HepG2 (cell line): ENCODE measurements around the gene HPRT1. TPM values are rescaled to one million over a fixed set of nuclear protein-coding genes. Genes with fewer than 3 reads are reported as not detected.

Experiments
- ATAC-seq: fragments of 200-7000 bp; cut with Tn5 transposase; 3 replicates; pipeline ENCODE4 v1.9.1; 2020; ENCODE audit warnings: mild to moderate bottlenecking, moderate library complexity
- BruUV-seq: library from RNA; stranded (reverse); fragments of 400-500 nt; replicated peaks from 2 replicates; lab custom pipeline; 2021; lab: Mats Ljungman, UMichigan
- CTCF ChIA-PET: fragments of 300-600 bp; formaldehyde crosslinking; extraction: SDS; loops from one replicate; lab custom pipeline; 2021; ENCODE audit warnings: low total read pairs, inconsistent platforms, low intra/inter-chr PET ratio; lab: Yijun Ruan, JAX
- POLR2A ChIA-PET: fragments of 350-600 bp; sonication (Branson Sonifier 250); formaldehyde crosslinking; loops from one replicate; lab custom pipeline; 2020; ENCODE audit warnings: antibody characterized with exemption, inconsistent platforms; lab: Yijun Ruan, JAX
- DNase-seq: peaks from one replicate; pipeline ENCODE4 v3.0.0-alpha.2; 2015; ENCODE audit warnings: low spot score
- FAIRE-seq: peaks from 3 replicates; lab custom pipeline; 2011; peaks lifted over from hg19 to GRCh38; lab: Jason Lieb, UNC
- H2AFZ ChIP-seq: one replicate; pipeline ENCODE4 v1.6.1; 2011; ENCODE audit warnings: low read length, inconsistent platforms
- H3K27ac ChIP-seq: fragments of 300-600 bp; 3 replicates; pipeline ENCODE4 v1.8.0; 2011; ENCODE audit warnings: mixed run types, mild to moderate bottlenecking, mixed read lengths, low read length, inconsistent platforms; ENCODE audit not compliant: insufficient read depth; ENCODE audit errors: extremely low read length
- H3K27me3 ChIP-seq, 2 experiments: fragments of 200-600 bp in 1 of 2; 2 replicates in 1 of 2; 3 replicates in 1 of 2; pipeline versions ENCODE4 v1.6.0 to v1.8.0; 2011; ENCODE audit warnings: low read length in 2 of 2, mild to moderate bottlenecking in 2 of 2, moderate library complexity in 2 of 2, inconsistent platforms in 1 of 2; ENCODE audit not compliant: insufficient read depth in 2 of 2, control insufficient read depth in 1 of 2
- H3K36me3 ChIP-seq, 2 experiments: fragments of 200-600 bp in 1 of 2; replicated peaks in 1 of 2; 2 replicates in 1 of 2; 3 replicates in 1 of 2; pipeline versions ENCODE4 v1.5.1 to v1.8.0; 2011; ENCODE audit warnings: low read length in 2 of 2, inconsistent platforms in 1 of 2; ENCODE audit not compliant: insufficient read depth in 2 of 2, control insufficient read depth in 1 of 2
- H3K4me1 ChIP-seq: 2 replicates; pipeline ENCODE4 v1.5.1; 2012; ENCODE audit warnings: low read length, inconsistent platforms; ENCODE audit not compliant: insufficient read depth
- H3K4me2 ChIP-seq: 2 replicates; pipeline ENCODE4 v1.6.0; 2011; ENCODE audit warnings: low read depth, low read length, inconsistent platforms
- H3K4me3 ChIP-seq, 3 experiments: fragments of 200-600 bp in 1 of 3; sonication (generic), shearing (Covaris generic) in 1 of 3; replicated peaks in 1 of 3; 2 replicates each; pipeline ENCODE4 v1.5.1; 2011 to 2016; ENCODE audit warnings: low read length in 3 of 3, inconsistent platforms in 2 of 3, low read depth in 2 of 3, mild to moderate bottlenecking in 2 of 3, control low read depth in 1 of 3, mixed read lengths in 1 of 3; ENCODE audit not compliant: insufficient read depth in 1 of 3
- H3K79me2 ChIP-seq: one replicate; pipeline ENCODE4 v1.6.1; 2011; ENCODE audit warnings: low read length, inconsistent platforms; ENCODE audit not compliant: insufficient read depth
- H3K9ac ChIP-seq: 2 replicates; pipeline ENCODE4 v1.6.0; 2011; ENCODE audit warnings: mild to moderate bottlenecking, low read depth, low read length, inconsistent platforms; ENCODE audit not compliant: insufficient read depth
- H3K9me3 ChIP-seq: 2 replicates; pipeline ENCODE4 v1.5.1; 2012; ENCODE audit warnings: mild to moderate bottlenecking, low read length
- H4K20me1 ChIP-seq: 2 replicates; pipeline ENCODE4 v1.6.0; 2011; ENCODE audit warnings: inconsistent platforms, mild to moderate bottlenecking, low read length, moderate library complexity; ENCODE audit not compliant: insufficient read depth
- MBD4 ChIP-seq: IDR thresholded peaks from 2 replicates; pipeline ENCODE4 v1.6.1; 2012; ENCODE audit warnings: low read length, inconsistent platforms, borderline replicate concordance
- SP1 ChIP-seq, 2 experiments: fragments of 450-650 bp in 1 of 2; sonication (generic) in 1 of 2; formaldehyde crosslinking in 1 of 2; IDR thresholded peaks; 2 replicates each; pipeline versions ENCODE4 v1.4.0 to v1.6.1; 2016 to 2020; ENCODE audit warnings: missing genetic modification reagents in 1 of 2
- ZNF263 ChIP-seq: sonication (generic); formaldehyde crosslinking; IDR thresholded peaks from 2 replicates; pipeline ENCODE4 v1.4.0; 2020; ENCODE audit warnings: missing genetic modification reagents
- WGBS: methylation state at CpG from one replicate; pipeline ENCODE4 v1.1.6; 2017; ENCODE audit warnings: low lambda C conversion rate; 5-methylcytosine and 5-hydroxymethylcytosine counted together
- in situ Hi-C: cut with HindIII; loops from 2 replicates; pipeline ENCODE4 v1.10.0; 2017; ENCODE audit warnings: low pct_unique_long_range_greater_than_20kb; ENCODE audit not compliant: extremely low pct_ligation_motif_present
- intact Hi-C: fragments of 100-400 bp; cut with micrococcal nuclease; formaldehyde crosslinking; loops from one replicate; pipeline ENCODE4 v1.10.0; 2022; ENCODE audit not compliant: unreplicated experiment
- polyA plus RNA-seq, 8 experiments: library from polyadenylated mRNA; depleted of rRNA in 3 of 8; stranded (reverse) in 7 of 8; unstranded in 1 of 8; fragments of >200 nt; fragmentation: Illumina TruSeq in 4 of 8; extraction: Trizol in 4 of 8; gene quantifications; 2 replicates each; pipeline versions ENCODE4 v1.2.1 to v1.2.3, GENCODE V29; 2011 to 2016; ENCODE audit warnings: low read depth in 4 of 8, missing spikeins in 1 of 8, mixed read lengths in 1 of 8; ENCODE audit not compliant: insufficient read depth in 1 of 8
- total RNA-seq, 5 experiments: library from RNA; depleted of rRNA; stranded (reverse); fragments of >200 nt; fragmentation: Illumina TruSeq; extraction: Trizol; gene quantifications; 2 replicates each; pipeline ENCODE4 v1.2.3, GENCODE V29; 2016; ENCODE audit warnings: low read depth in 1 of 5
- TF ChIP-seq, protein P1 (sequence below): fragments of 450-650 bp; IDR thresholded peaks from 2 replicates; pipeline ENCODE4 v1.6.1; 2016

HPRT1 gene
- total and polyA plus RNA-seq, 2 of the 13 experiments (the other 11 are each of a cell fraction or from before 2014, with no cell fraction given): 4.6 to 25.2 TPM

DNA sequence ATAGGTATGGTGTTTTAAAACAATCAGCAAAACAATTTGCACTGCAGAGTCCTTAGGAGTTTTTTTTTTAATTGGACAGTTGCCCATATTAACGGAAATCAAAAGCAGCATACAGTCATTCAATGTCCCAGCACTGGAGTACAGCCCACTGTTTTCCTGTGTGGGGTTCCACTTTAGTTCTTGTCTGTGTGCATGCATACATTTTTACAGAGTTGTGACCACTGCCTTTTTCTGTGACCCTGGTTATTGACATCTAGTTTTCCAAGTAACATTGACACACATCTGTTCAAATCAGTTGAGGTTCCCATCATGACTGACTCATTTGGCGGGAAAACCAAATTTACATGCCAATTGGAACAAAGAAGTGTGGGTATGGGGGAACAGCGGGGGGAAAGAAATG is 83.3 kb downstream of the HPRT1 start:
- ChIA-PET CTCF (no interaction called here), POLR2A (no interaction called here)
- H3K4me2 ChIP-seq: no peak overlapping the region
- in situ Hi-C loops: no loop called here
- intact Hi-C loops: no loop called here
- H3K4me3 ChIP-seq: no peak overlapping the region
- no peaks in the 10 kb centered on the region for H3K79me2 ChIP-seq
- BruUV-seq: no TSS peak
- H4K20me1 ChIP-seq: no peaks in the 10 kb centered on the region
- H3K27ac ChIP-seq: no peak overlapping the region
- no peak overlapping the region for H2AFZ ChIP-seq
- H3K9me3 ChIP-seq: no peaks in the 10 kb centered on the region
- H3K27me3 ChIP-seq: peaks cover 0 to 13% of the 10 kb centered on the region in 2 experiments; a peak in 1 of 5 replicates
- no peak for TF ChIP-seq MBD4
- TF ChIP-seq SP1 (IDR thresholded peaks at IDR 0.05): no peak
- no peak for TF ChIP-seq SP1 (CRISPR knock-in tag; IDR thresholded peaks at IDR 0.05)
- H3K36me3 ChIP-seq: no peaks in the 10 kb centered on the region
- peaks cover 3% of the 10 kb centered on the region; the same call in 1 of the 2 replicates for H3K4me1 ChIP-seq
- no peak for FAIRE-seq
- 94% methylated on average over 3 of the region's 3 CpGs for WGBS
- DNase-seq: no peak
- ATAC-seq: no peak
- no peak overlapping the region for H3K9ac ChIP-seq

DNA sequence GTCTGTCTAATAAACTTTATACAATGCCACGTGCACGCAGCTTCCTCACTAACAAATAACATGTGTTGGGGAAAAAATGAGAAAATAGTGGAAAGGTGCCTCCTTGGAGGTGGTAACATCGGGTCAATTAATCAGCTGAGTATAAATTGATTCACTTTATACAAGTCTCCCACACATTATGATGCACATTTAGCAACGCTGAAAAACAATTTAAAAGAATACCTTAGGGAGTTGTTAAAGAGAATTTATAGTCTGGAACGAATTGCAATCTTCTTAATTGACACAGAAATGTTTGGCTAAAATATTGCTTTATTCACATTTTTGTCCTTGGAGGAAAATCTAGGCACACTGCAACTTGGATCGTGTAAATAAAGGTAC is 84.2 kb downstream of the HPRT1 start:
- Histone ChIP-seq H3K27ac (no peak overlapping the region), H3K27me3 (peaks cover 0 to 13% of the 10 kb centered on the region in 2 experiments; a peak in 1 of 5 replicates), H3K4me1 (no peaks in the 10 kb centered on the region), H3K4me3 (peak overlapping the region in 1 of 3 experiments; percentile 60; a peak in 1 of 6 replicates), H3K9ac (no peak overlapping the region), H3K36me3 (no peaks in the 10 kb centered on the region), H3K4me2 (peak overlapping the region; percentile 67), H4K20me1 (no peaks in the 10 kb centered on the region), H3K9me3 (no peaks in the 10 kb centered on the region), H3K79me2 (no peaks in the 10 kb centered on the region), H2AFZ (no peak overlapping the region)
- FAIRE-seq (no peak), DNase-seq (no peak), ATAC-seq (no peak)
- WGBS: 53% methylated on average over 6 of the region's 6 CpGs
- CTCF ChIA-PET: no interaction called here
- intact Hi-C loops: no loop called here
- POLR2A ChIA-PET: no interaction called here
- in situ Hi-C loops: no loop called here
- BruUV-seq: no TSS peak
- TF ChIP-seq, protein P1, sequence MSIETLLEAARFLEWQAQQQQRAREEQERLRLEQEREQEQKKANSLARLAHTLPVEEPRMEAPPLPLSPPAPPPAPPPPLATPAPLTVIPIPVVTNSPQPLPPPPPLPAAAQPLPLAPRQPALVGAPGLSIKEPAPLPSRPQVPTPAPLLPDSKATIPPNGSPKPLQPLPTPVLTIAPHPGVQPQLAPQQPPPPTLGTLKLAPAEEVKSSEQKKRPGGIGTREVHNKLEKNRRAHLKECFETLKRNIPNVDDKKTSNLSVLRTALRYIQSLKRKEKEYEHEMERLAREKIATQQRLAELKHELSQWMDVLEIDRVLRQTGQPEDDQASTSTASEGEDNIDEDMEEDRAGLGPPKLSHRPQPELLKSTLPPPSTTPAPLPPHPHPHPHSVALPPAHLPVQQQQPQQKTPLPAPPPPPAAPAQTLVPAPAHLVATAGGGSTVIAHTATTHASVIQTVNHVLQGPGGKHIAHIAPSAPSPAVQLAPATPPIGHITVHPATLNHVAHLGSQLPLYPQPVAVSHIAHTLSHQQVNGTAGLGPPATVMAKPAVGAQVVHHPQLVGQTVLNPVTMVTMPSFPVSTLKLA: peak; percentile 34; the same call in 1 of the 2 replicates
- no peak for TF ChIP-seq ZNF263 (CRISPR knock-in tag)
